K562 treated with DMSO at 1 percent for 12 hours (cell line): Measurements from ENCODE around the gene KLK8. TPM values are rescaled to one million over a fixed set of nuclear protein-coding genes. Genes with fewer than 3 reads are reported as not detected.

Source experiments
- total RNA-seq: library from RNA; unstranded; fragments of 300-600 nt; gene quantifications from 2 replicates; pipeline ENCODE4 v1.2.3, GENCODE V29; 2022; ENCODE audit not compliant: insufficient read depth

The KLK8 gene
- not detected in 2 replicates for total RNA-seq

GRCh38 chr19:51001515-51001914 is at the start of gene KLK8:
Gene KLK8, minus strand, starts transcription at chr19:51001604. Its CDS starts 437 bp downstream, at chr19:51001167.

GRCh38 chr19:51034704-51035103 is 33.3 kb upstream of the KLK8 start, which contains the start of gene KLK12:
Gene KLK12, minus strand, starts transcription at chr19:51035002. Its CDS starts 381 bp downstream, at chr19:51034621.

GRCh38 chr19:51026554-51026831 is 25.1 kb upstream of the KLK8 start, which contains the start of gene KLK11:
Gene KLK11, minus strand, starts transcription at chr19:51026616. Its CDS starts 985 bp downstream, at chr19:51025631.

GRCh38 chr19:51019544-51019925 is 18.1 kb upstream of the KLK8 start, which contains the start of gene KLK10:
Gene KLK10, minus strand, starts transcription at chr19:51019709. Its CDS starts 579 bp downstream, at chr19:51019130.

GRCh38 chr19:50983625-50984292 is 17.6 kb downstream of the KLK8 start, which contains the start of gene KLK7:
Gene KLK7, minus strand, starts transcription at chr19:50983917. Its CDS starts 1,518 bp downstream, at chr19:50982399.

GRCh38 chr19:50969413-50969760 is 32.0 kb downstream of the KLK8 start, which contains the start of gene KLK6:
Gene KLK6, minus strand, starts transcription at chr19:50969591. Its CDS starts 1,487 bp downstream, at chr19:50968104.

GRCh38 chr19:50952910-50953309 is 48.5 kb downstream of the KLK8 start, which contains the start of gene KLK5:
Gene KLK5, minus strand, starts transcription at chr19:50953038. Its CDS starts 381 bp downstream, at chr19:50952657.

Other genes starting within 250 kb of the KLK8 start
- gene GPR32, start 231.1 kb downstream of the KLK8 start, total RNA-seq: not detected in 2 replicates
- not detected in 2 replicates for gene ACP4, start 211.2 kb downstream of the KLK8 start, total RNA-seq
- gene KLK1, start 177.8 kb downstream of the KLK8 start, total RNA-seq: 18.4 and 21.5 TPM in 2 replicates
- gene KLK15, start 168.0 kb downstream of the KLK8 start, total RNA-seq: not detected in 2 replicates
- not detected in 2 replicates for gene KLK3, start 146.7 kb downstream of the KLK8 start, total RNA-seq
- not detected in 2 replicates for gene KLK2, start 128.2 kb downstream of the KLK8 start, total RNA-seq
- gene KLK4, start 90.2 kb downstream of the KLK8 start, total RNA-seq: not detected in 2 replicates
- gene KLK5, start 48.6 kb downstream of the KLK8 start, total RNA-seq: not detected in 2 replicates
- gene KLK6, start 32.0 kb downstream of the KLK8 start, total RNA-seq: not detected in 2 replicates
- not detected in 2 replicates for gene KLK7, start 17.7 kb downstream of the KLK8 start, total RNA-seq
- not detected in 2 replicates for gene KLK10, start 18.1 kb upstream of the KLK8 start, total RNA-seq
- not detected in 2 replicates for gene KLK11, start 25.0 kb upstream of the KLK8 start, total RNA-seq
- not detected in 2 replicates for gene KLK12, start 33.4 kb upstream of the KLK8 start, total RNA-seq
- gene KLK13, start 63.5 kb upstream of the KLK8 start, total RNA-seq: 1.7 and 2.0 TPM in 2 replicates
- gene KLK14, start 81.3 kb upstream of the KLK8 start, total RNA-seq: not detected in 2 replicates
- 13.7 and 31.1 TPM in 2 replicates for gene CTU1, start 106.8 kb upstream of the KLK8 start, total RNA-seq
- gene SIGLEC9, start 123.3 kb upstream of the KLK8 start, total RNA-seq: 0.69 TPM in 1 of 2 replicates, not detected in the other
- gene SIGLEC7, start 140.7 kb upstream of the KLK8 start, total RNA-seq: not detected in 2 replicates
- 69.7 and 75.9 TPM in 2 replicates for gene CD33, start 223.5 kb upstream of the KLK8 start, total RNA-seq
- gene SIGLECL1, start 249.5 kb upstream of the KLK8 start, total RNA-seq: not detected in 2 replicates